GM19452 (cell line): Measurements from ENCODE around the gene PHACTR1.

Source experiments
- ATAC-seq: cut with Tn5 transposase; IDR thresholded peaks from one replicate; pipeline ENCODE4 v1.9.1; 2021; ENCODE audit not compliant: unreplicated experiment

Gene PHACTR1

GRCh38 chr6:13058051-13058450 lies 341.5 kb downstream of the PHACTR1 start:
- ATAC-seq = no peak

DNA sequence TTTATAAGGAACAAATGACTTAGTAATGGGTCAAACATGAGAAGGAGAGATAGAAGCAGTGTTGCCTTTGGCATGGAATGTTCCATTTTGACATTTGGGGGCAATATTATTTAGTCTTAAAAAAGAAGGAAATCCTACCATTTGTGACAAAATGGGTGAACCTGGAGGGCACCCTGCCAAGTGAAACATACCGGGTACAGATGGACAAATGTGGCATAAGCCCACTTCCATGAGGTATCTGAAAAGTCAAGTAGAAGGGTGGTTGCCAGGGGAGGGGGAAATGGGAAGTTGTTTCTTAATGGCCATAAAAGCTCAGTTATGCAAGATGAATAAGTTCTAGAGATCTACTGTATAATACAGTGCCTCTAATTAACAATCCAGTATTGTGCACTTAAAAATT lies 342.5 kb downstream of the PHACTR1 start:
- ATAC-seq = no peak

- ATAC-seq = no peak
Measured at GRCh38 chr6:13063300-13063918, 346.8 kb downstream of the PHACTR1 start.

GRCh38 chr6:13065581-13065980 lies 349.0 kb downstream of the PHACTR1 start:
- no peak for ATAC-seq

GRCh38 chr6:13066050-13066449 lies 349.5 kb downstream of the PHACTR1 start:
- no peak for ATAC-seq

GRCh38 chr6:13066820-13067219 lies 350.3 kb downstream of the PHACTR1 start:
- ATAC-seq = no peak

- no peak for ATAC-seq
Measured at GRCh38 chr6:13068586-13069210, 352.1 kb downstream of the PHACTR1 start.

- ATAC-seq = no peak
Measured at GRCh38 chr6:13071550-13072345, 355.2 kb downstream of the PHACTR1 start.

GRCh38 chr6:13072686-13073347 lies 356.2 kb downstream of the PHACTR1 start:
- ATAC-seq = no peak

DNA sequence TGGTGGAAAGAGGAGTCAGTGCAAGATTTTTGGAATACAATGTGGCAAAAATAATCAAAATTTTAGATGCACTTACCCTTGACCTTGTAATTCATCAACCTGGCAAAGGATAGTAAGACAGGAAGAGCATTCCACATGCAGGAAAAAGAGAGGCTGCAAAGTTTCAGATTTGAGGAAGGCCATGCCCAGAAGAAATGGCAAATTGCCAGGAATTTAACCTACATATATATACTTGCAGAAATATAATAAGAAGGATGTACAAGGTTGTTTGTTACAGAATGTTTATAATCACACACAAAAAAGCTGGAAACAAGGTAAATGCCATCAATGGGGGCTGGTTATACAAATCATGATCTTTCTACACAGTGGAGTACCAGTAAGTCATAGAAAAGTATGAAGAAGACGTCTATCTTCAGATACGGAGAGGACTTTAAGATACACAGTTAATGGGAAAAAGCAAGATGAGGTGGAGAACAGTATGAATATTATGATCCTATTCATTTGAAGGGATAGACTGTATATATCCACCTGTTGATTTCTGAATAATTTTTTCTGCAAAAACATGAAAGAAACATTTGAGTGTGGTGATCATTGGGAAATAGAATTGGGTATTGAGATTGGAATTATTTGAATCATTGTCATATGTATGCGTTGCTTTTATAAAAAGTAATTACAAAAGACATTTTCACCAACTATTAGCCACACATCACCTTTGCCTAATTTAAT lies 358.0 kb downstream of the PHACTR1 start:
- ATAC-seq = no peak

- ATAC-seq = no peak
Measured at GRCh38 chr6:13075141-13075845, 358.7 kb downstream of the PHACTR1 start.

GRCh38 chr6:13076575-13076974 lies 360.0 kb downstream of the PHACTR1 start:
- ATAC-seq = no peak

GRCh38 chr6:13077117-13077516 lies 360.6 kb downstream of the PHACTR1 start:
- ATAC-seq = no peak

GRCh38 chr6:13079096-13079723 lies 362.6 kb downstream of the PHACTR1 start:
- ATAC-seq = no peak

DNA sequence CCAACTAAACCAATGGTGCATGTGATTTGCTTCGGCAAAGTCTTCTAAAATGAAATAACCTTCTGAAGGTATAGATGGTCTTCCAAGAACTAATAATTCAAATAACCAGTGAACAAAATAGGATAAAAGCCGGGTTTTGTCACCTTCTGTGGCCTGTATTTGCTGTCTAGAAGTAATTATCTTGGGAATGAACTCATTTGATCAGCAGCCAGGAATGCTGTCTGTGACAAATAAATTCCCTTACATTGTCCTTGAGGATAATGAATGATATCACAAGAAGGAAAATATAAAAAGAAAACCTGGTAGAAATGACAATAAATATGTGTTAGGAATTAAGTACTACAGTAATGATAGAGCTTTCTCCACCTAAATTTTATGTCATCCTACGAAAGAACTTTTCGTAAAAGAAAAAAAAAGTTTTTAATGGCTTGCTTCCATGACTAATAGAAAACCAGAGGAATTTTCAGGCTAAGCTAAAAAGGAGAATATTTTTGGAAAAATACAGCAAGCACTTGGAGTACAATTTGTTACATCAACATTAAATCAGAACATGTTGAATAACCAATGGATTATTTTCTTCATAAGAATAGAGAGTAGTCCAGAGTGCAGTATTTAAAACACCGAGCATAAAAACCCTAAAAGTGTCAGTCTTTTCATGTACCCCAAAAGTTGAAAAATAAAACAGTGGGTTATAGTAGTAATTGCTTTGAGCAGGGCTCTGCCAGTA lies 364.1 kb downstream of the PHACTR1 start:
- no peak for ATAC-seq

DNA sequence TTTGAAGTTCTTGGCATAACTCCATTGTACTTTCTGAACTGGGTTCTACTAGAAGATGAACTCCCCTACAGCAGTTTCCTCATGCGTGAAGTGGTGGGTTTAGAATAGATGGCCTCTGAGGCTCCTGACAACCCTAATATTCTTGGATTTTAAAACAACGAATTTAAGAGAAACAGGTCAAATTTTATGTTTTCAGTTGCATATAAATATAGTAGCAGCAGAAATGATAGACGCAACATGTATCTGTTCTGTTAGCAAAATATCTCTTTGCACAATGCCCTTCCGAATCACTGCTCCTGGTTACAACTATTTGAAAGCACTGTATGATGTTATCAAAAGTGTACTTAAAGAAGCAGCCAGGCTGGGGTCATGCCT lies 364.6 kb downstream of the PHACTR1 start:
- no peak for ATAC-seq

DNA sequence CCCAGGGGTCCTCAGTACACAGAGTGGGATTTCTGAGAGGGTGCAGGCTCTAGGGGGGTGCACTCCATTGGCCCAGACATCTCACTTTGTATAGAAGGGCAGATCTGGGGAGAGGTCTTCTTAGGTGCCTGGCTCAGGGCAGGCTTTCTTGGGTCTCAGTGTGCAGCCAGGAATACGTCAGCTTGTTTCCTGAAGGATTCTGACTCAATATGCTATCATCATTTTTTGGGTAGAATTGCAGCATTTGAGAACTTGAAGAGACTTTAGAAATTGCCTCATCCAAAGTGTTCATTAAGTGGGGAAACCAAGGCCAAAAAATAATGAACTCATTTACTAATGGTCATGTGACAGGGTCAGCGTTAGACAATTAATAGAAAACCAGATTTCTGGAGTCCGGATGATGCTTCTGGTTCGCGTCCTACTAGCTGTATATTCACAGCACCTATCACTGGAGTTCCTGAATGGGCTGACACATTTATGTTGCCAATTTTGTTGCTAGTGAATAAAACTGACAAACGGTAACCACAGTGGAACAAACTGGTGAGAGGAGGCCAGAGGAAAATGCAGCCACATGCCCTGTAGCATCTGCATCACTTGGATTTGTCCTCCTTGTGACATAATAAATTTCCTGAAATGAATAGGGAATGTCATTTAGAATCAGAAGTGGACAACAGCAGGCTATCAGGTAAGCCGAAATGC lies 372.9 kb downstream of the PHACTR1 start:
- no peak for ATAC-seq

GRCh38 chr6:13091192-13091591 lies 374.6 kb downstream of the PHACTR1 start:
- no peak for ATAC-seq
